ENCODE results near the gene THBS3.
"Not testable (repeated sequence)": the region's sequence is repeated elsewhere in the genome, so short reads cannot be mapped to it uniquely, and the experiment has no call there.

THBS3 gene

GRCh38 chr1:155172732-155173477, 34.8 kb downstream of the THBS3 start, which contains the start of gene KRTCAP2:
Gene KRTCAP2 (minus strand): TSS chr1:155173304. CDS start chr1:155173224, 80 bp downstream.
- peak; percentile 97 for DNase-seq

GRCh38 chr1:155171836-155172731, 35.6 kb downstream of the THBS3 start:
- peak; percentile 45 for DNase-seq

DNA sequence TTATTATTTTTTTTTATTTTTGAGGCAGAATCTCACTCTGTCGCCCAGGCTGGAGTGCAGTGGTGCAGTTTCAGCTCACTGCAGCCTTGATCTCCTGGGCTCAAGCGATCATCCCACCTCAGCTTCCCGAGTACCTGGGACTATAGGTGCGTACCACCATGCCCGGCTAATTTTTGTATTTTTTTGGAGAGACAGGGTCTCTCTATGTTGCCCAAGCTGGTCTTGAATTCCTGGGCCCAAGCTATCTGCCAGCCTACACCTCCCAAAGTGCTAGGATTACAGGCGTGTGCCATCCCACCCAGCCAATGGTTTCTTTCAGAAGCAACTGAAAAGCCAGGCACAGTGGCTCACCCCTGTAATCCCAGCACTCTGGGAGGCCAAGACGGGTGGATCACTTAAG, 36.9 kb downstream of the THBS3 start:
- DNase-seq = peak; percentile 33

GRCh38 chr1:155170101-155170785, 37.5 kb downstream of the THBS3 start:
- peak; percentile 35 for DNase-seq

DNA sequence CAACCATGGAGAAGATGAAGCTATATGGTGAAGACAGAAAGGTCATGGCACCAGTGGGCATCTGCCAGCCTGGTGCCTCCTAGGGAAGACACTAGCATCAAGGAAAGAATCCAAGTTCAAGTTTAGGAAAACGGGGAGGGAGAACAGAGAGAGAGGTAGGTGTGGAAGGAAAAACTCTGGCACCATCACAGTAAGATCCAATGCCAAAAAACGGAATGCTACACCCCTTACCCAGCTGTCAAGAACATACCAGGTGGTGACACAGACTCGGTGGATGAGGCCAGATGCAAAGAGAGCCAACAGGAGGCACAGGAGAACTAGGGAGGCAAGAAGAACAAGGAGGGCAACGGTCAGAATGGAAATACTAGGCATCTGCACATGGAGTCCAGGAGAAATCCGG, 38.2 kb downstream of the THBS3 start:
- DNase-seq = peak; percentile 35

GRCh38 chr1:155168456-155169210, 39.1 kb downstream of the THBS3 start:
- DNase-seq = peak; percentile 47

GRCh38 chr1:155168105-155168445, 39.6 kb downstream of the THBS3 start:
- not testable (repeated sequence) for DNase-seq

GRCh38 chr1:155167166-155168104, 40.3 kb downstream of the THBS3 start:
- DNase-seq = peak; percentile 98

- DNase-seq = peak; percentile 47
Measured at GRCh38 chr1:155166471-155167165, 41.1 kb downstream of the THBS3 start.

- DNase-seq = peak; percentile 48
Measured at GRCh38 chr1:155166051-155166470, 41.6 kb downstream of the THBS3 start.

DNA sequence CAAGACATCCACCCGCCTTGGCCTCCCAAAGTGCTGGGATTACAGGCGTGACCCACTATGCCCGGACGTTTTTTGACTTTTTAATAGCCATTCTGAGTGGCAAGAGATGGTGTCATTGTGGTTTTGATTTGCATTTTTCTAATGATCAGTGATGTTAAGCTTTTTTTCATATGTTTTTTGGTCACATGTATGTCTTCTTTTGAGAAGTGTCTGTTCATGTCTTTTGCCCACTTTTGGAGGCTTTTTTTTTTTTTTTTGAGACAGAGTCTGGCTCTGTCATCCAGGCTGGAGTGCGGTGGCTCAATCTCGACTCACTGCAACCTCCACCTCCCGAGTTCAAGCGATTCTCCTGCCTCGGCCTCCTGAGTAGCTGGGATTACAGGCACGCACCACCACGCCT, 43.1 kb downstream of the THBS3 start:
- DNase-seq = not testable (repeated sequence)

DNA sequence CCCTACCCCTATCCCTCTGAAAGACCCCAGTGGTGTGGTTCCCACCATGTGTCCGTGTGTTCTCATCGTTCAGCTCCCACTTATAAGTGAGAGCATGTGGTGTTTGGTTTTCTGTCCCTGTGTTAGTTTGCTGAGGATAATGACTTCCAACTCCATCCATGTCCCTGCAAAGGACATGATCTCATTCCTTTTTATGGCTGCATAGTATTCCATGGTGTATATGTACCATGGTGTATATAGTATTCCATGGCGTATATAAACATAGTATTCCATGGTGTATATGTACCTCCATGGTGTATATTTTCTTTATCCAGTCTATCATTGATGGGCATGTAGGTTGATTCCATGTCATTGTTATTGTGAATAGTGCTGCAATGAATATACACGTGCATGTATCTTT, 43.9 kb downstream of the THBS3 start:
- DNase-seq = not testable (repeated sequence)

GRCh38 chr1:155162631-155163030, 45.1 kb downstream of the THBS3 start:
- DNase-seq = not testable (repeated sequence)

DNA sequence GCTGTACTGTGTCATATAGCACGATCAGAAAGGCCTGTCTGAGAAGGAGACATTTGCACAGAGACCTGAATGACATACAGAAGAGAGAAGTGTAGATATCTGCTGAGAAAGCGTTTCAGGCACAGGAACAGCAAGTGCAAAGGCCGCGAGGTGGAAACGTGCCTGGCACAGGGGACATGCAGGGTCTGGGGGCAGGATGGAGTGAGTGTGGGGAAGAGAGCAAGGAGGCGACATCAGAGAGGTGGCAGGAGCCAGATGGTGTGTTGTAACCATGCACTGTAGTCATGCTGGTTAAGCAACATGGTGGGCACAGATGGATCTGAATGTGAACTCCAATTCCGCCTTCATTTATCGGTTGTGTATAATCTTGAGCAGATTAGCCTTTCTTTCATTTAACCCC, 47.6 kb downstream of the THBS3 start:
- DNase-seq = no peak

DNA sequence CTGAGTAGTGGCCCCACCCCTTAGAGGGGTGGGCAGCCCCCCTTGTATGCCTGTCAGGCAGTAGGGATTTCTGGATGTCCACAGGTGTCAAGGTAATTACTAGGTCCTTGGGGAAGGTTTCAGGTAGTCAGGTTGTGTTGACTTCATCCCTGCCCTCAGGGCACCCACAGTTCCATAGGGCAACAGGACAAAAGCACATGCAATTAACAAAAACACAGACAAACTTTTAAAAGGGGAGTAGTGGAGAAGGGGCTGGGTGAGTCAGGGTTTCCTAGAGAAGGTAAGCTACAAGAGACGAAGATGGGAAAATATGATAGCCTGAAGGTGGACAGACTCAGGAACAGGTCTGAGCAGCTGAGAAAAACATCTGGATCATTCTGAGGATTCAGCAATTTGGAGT, 48.7 kb downstream of the THBS3 start:
- no peak for DNase-seq

GRCh38 chr1:155155996-155156643, 51.6 kb downstream of the THBS3 start:
- DNase-seq = not testable (repeated sequence)
